Heart left ventricle (tissue), 16 donors: Measurements from ENCODE around the gene NTPCR. TPM values are rescaled to one million over a fixed set of nuclear protein-coding genes. Genes with fewer than 3 reads are reported as not detected.

Experiments
- ATAC-seq, 4 donors: fragments of 200-7000 bp; cut with Tn5 transposase; one replicate each; pipeline ENCODE4 v1.9.1; 2020 to 2022; ENCODE audit warnings: moderate library complexity in 4 of 4, mild to moderate bottlenecking in 3 of 4, moderate number of reproducible peaks in 1 of 4
- DNase-seq, 5 donors: peaks; one replicate each; pipeline ENCODE4 v3.0.0-alpha.2; 2020
- H3K27ac ChIP-seq, 12 donors: fragments of 200-600 bp; sonication (generic) in 4 of 12; one replicate each; pipeline versions ENCODE4 v1.5.0 to v1.8.0; 2016 to 2022; ENCODE audit warnings: mild to moderate bottlenecking in 2 of 12
- H3K27me3 ChIP-seq, 9 donors: fragments of 200-600 bp; sonication (generic) in 2 of 9; one replicate each; pipeline versions ENCODE4 v1.5.1 to v1.8.0; 2016 to 2022; ENCODE audit warnings: mild to moderate bottlenecking in 3 of 9
- H3K36me3 ChIP-seq, 9 donors: fragments of 200-600 bp; sonication (generic) in 2 of 9; one replicate each; pipeline versions ENCODE4 v1.5.0 to v1.8.0; 2018 to 2022; ENCODE audit warnings: mild to moderate bottlenecking in 2 of 9
- H3K4me1 ChIP-seq, 12 donors: fragments of 200-600 bp; sonication (generic) in 4 of 12; one replicate each; pipeline versions ENCODE4 v1.5.0 to v1.8.0; 2016 to 2022; ENCODE audit warnings: mild to moderate bottlenecking in 3 of 12
- H3K4me3 ChIP-seq, 12 donors: fragments of 200-600 bp; sonication (generic) in 4 of 12; one replicate each; pipeline versions ENCODE4 v1.5.0 to v1.8.0; 2017 to 2022; ENCODE audit warnings: mild to moderate bottlenecking in 9 of 12, moderate library complexity in 4 of 12
- H3K9me3 ChIP-seq, 12 donors: fragments of 200-600 bp; sonication (generic) in 4 of 12; one replicate each; pipeline versions ENCODE4 v1.5.0 to v1.8.0; 2016 to 2022; ENCODE audit warnings: mild to moderate bottlenecking in 1 of 12
- CTCF ChIP-seq, 12 donors: fragments of 200-600 bp; sonication (generic) in 4 of 12; IDR thresholded peaks; one replicate each; pipeline versions ENCODE4 v1.5.0 to v1.8.0; 2018 to 2022; ENCODE audit warnings: antibody characterized with exemption in 12 of 12, mild to moderate bottlenecking in 5 of 12
- POLR2A ChIP-seq, 2 donors: fragments of 450-650 bp; IDR thresholded peaks; one replicate each; pipeline ENCODE4 v1.6.1; 2017; ENCODE audit warnings: antibody characterized with exemption in 2 of 2, mild to moderate bottlenecking in 2 of 2, moderate library complexity in 2 of 2
- WGBS, 4 donors: extraction: QIAGEN DNeasy Blood & Tissue Kit in 2 of 4; methylation state at CpG; one replicate each; pipeline versions ENCODE4 v1.1.5 to v1.1.7; 2013 to 2018; 5-methylcytosine and 5-hydroxymethylcytosine counted together
- intact Hi-C, 10 donors: fragments of 100-400 bp; cut with DNase I; formaldehyde crosslinking; loops; one replicate each; pipeline versions ENCODE4 v1.11.1 to v1.14.2; 2022
- polyA plus RNA-seq, 2 donors: library from polyadenylated mRNA; stranded (reverse); fragments of 200-250 nt; gene quantifications; one replicate each; pipeline ENCODE4 v1.2.3, GENCODE V29; 2013
- total RNA-seq, 9 donors: library from RNA; depleted of rRNA in 2 of 9; stranded (reverse); fragments of >200 nt in 2 of 9; fragmentation: NEBNext Ultra II Directional in 3 of 9; extraction: Animal tissue kit (Norgen Biotek cat#: 25700) in 3 of 9; gene quantifications; one replicate each; pipeline versions ENCODE4 v1.1.0 to v1.2.4, GENCODE V29; 2016 to 2023
- donor health status: ischemic (EF 13 %, LVEDD 7.1; RV severe dilation, severe dysfunction).
- donor health status: healthy with polysubstance abuse.
- donor health status: DM: no; HTN: yes; CAD: no.
- donor health status: DM: no; HTN: no; CAD: no.
- donor health status: ischemic (EF 25% LVEDD 6.9; RV normal size, moderate dysfunction).
- donor health status: ischemic (EF 25% LVEDD 5.7; RV mildly dilated, moderate dysfunction).
- donor health status: healthy.
- donor health status: DM: yes; HTN: yes; CAD: no.
- donor health status: ischemic (EF 35%, LVEDD 5.7; RV mildly dilated, moderate dysfunction).
- donor health status: nonischemic (EF 11% LVEDD 7.7; RV severe dilation, severe dysfunction).
- donor health status: DM: yes; HTN: yes; CAD: no.
- donor health status: PGD.
- donor health status: ischemic (EF 29% LVEDD 5.4; RV normal size, mild dysfunction).
- donor health status: nonischemic (EF 23%, LVEDD 6.1; RV moderate dilation, normal function).

Gene NTPCR
- total and polyA plus RNA-seq, 11 donors, result 29.6 to 81.8 (median 57.8) TPM

- peaks cover 0 to 5% (median 0%) of the 10 kb centered on the region in 12 donors for H3K9me3 ChIP-seq
- ATAC-seq (no peak), DNase-seq (no peak)
- no peaks in the 10 kb centered on the region for H3K4me1 ChIP-seq
- intact Hi-C loops, result no loop called here
- no peak for TF ChIP-seq POLR2A (IDR thresholded peaks at IDR 0.05)
- no peak for TF ChIP-seq CTCF (IDR thresholded peaks at IDR 0.05)
- no peak overlapping the region for H3K27ac ChIP-seq
- no peak overlapping the region for H3K4me3 ChIP-seq
- H3K36me3 ChIP-seq, result peaks cover 0 to 5% (median 0%) of the 10 kb centered on the region in 9 donors
- WGBS, 4 donors, result 80 to 90% (median 83%) methylated on average over 9 of the region's 9 CpGs
- no peaks in the 10 kb centered on the region for H3K27me3 ChIP-seq
Measured at GRCh38 chr1:233004451-233004850, 54.0 kb downstream of the NTPCR start.

- H3K4me1 ChIP-seq, result no peaks in the 10 kb centered on the region
- intact Hi-C loops, result no loop called here
- 93 to 98% (median 94%) methylated on average over 5 of the region's 5 CpGs for WGBS, 4 donors
Measured at GRCh38 chr1:233005156-233005555, 54.7 kb downstream of the NTPCR start.

GRCh38 chr1:233005703-233006102, 55.3 kb downstream of the NTPCR start:
- ATAC-seq, result peak in 3 of 4 donors; percentile 33 to 80 (median 53)

More at GRCh38 chr1:233005156-233005555, 54.7 kb downstream of the NTPCR start:
- TF ChIP-seq CTCF (IDR thresholded peaks at IDR 0.05), result no peak
- no peak for TF ChIP-seq POLR2A (IDR thresholded peaks at IDR 0.05)
- Histone ChIP-seq H3K9me3 (peaks cover 0 to 5% (median 0%) of the 10 kb centered on the region in 12 donors), H3K27ac (no peak overlapping the region), H3K27me3 (no peaks in the 10 kb centered on the region), H3K4me3 (no peak overlapping the region), H3K36me3 (peaks cover 0 to 3% (median 0%) of the 10 kb centered on the region in 9 donors)
- DNase-seq (no peak), ATAC-seq (no peak)

GRCh38 chr1:233006108-233006507, 55.7 kb downstream of the NTPCR start:
- Histone ChIP-seq H3K27me3 (no peaks in the 10 kb centered on the region), H3K4me1 (no peaks in the 10 kb centered on the region), H3K27ac (no peak overlapping the region), H3K4me3 (no peak overlapping the region), H3K9me3 (peaks cover 0 to 5% (median 0%) of the 10 kb centered on the region in 12 donors), H3K36me3 (no peaks in the 10 kb centered on the region)
- peak in 1 of 4 donors; percentile 29 for ATAC-seq
- DNase-seq, result no peak
- TF ChIP-seq POLR2A (IDR thresholded peaks at IDR 0.05) (no peak), CTCF (IDR thresholded peaks at IDR 0.05) (no peak)
- 74 to 90% (median 82%) methylated on average over 6 of the region's 6 CpGs for WGBS, 4 donors
- intact Hi-C loops, result no loop called here

More at GRCh38 chr1:233005703-233006102, 55.3 kb downstream of the NTPCR start:
- H3K4me3 ChIP-seq, result no peak overlapping the region
- no peaks in the 10 kb centered on the region for H3K36me3 ChIP-seq
- TF ChIP-seq POLR2A (IDR thresholded peaks at IDR 0.05) (no peak), CTCF (IDR thresholded peaks at IDR 0.05) (no peak)
- intact Hi-C loops, result no loop called here
- no peaks in the 10 kb centered on the region for H3K27me3 ChIP-seq
- WGBS, 4 donors, result 71 to 85% (median 75%) methylated on average over 8 of the region's 8 CpGs
- no peak for DNase-seq
- H3K4me1 ChIP-seq, result no peaks in the 10 kb centered on the region
- peaks cover 0 to 5% (median 0%) of the 10 kb centered on the region in 12 donors for H3K9me3 ChIP-seq
- H3K27ac ChIP-seq, result no peak overlapping the region
